GM19467 (cell line): ENCODE measurements around the gene RHBDD2.
A peak's percentile ranks its signal among the peaks of the same experiment; 100 is the strongest.
"Not testable (repeated sequence)": the region's sequence is repeated elsewhere in the genome, so short reads cannot be mapped to it uniquely, and the experiment has no call there.

ENCODE experiments used
- ATAC-seq: cut with Tn5 transposase; IDR thresholded peaks from one replicate; pipeline ENCODE4 v1.9.1; 2021; ENCODE audit warnings: mild to moderate bottlenecking, moderate library complexity; ENCODE audit not compliant: unreplicated experiment

Gene RHBDD2

GRCh38 chr7:75878769-75879611, at the start of gene RHBDD2:
RHBDD2 (plus strand) TSS chr7:75879034; CDS start chr7:75879083, 49 bp downstream.
- ATAC-seq, result peak; percentile 83

DNA sequence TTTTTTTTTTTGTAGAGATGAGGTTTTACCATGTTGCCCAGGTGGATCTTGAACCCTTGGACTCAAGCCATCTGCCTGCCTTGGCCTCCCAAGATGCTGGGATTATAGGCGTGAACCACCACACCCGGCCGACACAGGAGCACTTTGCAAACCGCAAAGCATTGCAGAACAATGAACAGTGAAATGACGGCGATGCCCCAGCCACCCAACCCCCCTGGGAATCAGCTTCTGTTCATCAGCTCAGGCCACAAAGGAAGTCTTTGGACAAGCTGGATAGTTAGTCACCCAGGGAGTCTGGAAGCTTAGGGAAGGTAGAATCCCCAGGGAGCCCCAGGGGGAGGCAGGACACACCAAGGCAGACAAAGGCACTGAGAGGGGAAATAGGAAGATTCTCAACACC, 49.2 kb upstream of the RHBDD2 start:
- not testable (repeated sequence) for ATAC-seq

DNA sequence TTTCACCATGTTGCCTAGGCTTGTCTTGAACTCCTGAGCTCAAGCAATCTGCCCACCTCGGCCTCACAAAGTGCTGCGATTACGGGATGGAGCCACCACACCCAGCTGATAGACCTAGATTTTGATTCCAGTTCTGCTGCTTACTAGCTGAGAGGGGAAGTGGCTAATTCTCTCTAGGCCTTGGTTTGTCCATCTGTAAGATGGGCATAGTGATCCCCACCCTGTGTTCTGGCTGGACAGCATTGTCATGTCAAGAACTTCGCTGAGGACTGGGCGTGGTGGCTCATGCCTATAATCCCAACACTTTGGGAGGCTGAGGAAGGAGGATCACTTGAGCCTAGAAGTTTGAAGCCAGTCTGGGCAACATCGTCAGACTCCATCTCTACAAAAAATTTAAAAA, 47.9 kb upstream of the RHBDD2 start:
- ATAC-seq, result no peak

DNA sequence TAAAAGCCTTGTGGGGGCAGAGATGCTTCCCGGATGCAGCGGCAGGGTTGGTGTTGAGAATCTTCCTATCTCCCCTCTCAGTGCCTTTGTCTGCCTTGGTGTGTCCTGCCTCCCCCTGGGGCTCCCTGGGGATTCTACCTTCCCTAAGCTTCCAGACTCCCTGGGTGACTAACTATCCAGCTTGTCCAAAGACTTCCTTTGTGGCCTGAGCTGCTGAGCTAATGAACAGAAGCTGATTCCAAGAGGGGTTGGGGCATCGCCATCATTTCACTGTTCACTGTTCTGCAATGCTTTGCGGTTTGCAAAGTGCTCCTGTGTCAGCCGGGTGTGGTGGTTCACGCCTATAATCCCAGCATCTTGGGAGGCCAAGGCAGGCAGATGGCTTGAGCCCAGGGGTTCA, 45.2 kb upstream of the RHBDD2 start:
- ATAC-seq, result not testable (repeated sequence)

DNA sequence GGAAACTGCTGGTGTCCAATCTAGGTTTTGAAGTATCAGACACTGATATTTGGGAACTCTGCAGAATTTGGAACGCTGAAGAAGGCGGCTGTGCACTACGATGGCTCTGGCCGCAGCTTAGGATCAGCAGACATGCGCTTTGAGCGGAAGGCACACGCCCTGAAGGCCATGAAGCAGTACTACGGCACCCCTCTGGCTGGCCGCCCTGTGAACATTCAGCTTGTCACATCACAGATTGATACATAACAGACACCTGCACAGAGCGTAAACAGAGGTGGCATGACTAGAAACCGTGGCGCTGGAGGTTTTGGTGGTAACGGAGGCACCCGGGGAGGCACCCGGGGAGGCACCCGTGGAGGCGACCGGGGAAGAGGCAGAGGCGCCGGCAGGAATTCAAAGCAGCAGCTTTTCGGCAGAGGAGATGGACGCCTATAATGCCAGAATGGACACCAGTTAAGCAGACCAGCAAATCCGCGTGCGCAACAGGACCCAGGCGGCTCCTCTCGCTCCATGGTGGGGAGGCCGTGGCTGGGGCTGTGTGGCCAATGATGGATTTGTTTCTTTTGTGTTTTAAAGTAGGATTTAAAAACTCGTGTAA, 43.0 kb upstream of the RHBDD2 start:
- no peak for ATAC-seq

DNA sequence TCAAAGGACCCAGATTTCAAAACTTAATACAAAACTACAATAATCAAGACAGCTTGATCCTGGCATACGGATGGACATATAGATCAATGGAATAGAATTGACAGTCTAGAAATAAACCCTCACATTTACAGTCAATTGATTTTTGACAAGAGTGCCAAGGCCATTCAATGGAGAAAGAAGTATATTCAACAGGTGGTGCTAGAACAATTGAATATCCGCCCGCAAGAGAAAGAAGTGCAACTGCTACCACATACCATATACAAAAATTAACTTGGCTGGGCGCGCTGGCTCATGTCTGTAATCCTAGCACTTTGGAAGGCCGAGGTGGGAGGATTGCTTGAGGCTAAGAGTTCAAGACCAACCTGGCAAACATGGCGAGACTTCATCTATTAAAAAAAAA, 42.0 kb upstream of the RHBDD2 start:
- ATAC-seq, result no peak

- ATAC-seq, result not testable (repeated sequence)
Observed at GRCh38 chr7:75838281-75838930, 40.4 kb upstream of the RHBDD2 start.

- ATAC-seq, result no peak
Observed at GRCh38 chr7:75840029-75840428, 38.8 kb upstream of the RHBDD2 start.

GRCh38 chr7:75842836-75843446, 35.9 kb upstream of the RHBDD2 start:
- peak; percentile 59 for ATAC-seq

DNA sequence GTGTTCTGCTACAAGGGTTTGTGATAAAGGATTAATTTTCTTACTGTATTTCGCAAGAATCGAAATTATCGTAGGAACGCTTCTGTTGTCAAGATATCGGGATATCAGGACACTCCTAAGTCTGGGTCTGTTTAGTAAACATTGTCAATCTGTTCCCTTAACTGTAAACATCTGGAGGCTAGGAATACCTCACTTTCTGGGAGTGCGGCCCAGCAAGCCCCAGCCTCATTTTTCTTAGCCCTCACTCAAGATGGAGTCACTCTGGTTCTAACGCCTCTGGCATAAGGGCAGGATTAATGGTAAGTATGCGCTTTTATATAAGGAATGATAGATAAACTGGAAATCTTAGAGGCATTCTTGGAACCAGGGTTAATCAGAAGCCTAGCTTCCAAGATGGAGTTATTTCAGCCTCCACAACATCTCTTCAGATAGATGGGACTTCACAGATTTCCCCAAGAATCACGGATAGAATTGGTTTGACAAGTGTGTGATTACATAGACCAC, 35.2 kb upstream of the RHBDD2 start:
- no peak for ATAC-seq

DNA sequence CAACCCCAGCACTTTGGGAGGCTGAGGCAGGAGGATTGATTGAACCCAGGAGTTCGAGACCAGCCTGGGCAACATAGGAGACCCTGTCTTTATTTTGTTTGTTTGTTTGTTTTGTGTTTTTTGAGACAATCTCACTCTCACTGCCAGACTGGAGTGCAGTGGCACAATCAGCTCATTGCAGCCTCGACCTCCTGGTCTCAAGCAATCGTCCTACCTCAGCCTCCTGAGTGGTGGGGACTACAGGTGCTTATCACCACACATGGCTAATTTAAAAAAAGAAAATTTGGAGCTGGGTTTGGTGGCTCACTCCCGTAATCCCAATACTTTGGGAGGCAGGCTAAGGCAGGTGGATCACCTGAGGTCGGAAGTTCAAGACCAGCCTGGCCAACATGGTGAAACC, 34.7 kb upstream of the RHBDD2 start:
- ATAC-seq, result no peak

DNA sequence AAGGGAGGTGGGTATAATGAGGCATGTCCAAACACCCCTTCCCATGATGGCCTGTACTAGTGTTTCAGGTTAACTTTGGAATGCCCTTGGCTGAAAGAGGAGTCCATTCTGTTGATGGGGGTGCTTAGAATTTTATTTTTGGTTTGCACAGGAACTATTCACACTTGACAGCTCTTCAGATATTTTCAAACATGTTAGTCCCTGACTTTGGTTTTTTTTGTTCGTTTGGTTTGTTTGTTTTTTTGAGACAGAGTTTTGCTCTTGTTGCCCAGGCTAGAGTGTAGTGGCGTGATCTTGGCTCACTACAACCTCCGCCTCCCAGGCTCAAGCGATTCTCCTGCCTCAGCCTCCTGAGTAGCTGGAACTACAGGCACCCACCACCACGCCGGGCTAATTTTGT, 33.7 kb upstream of the RHBDD2 start:
- not testable (repeated sequence) for ATAC-seq

GRCh38 chr7:75847707-75848106, 31.1 kb upstream of the RHBDD2 start:
- ATAC-seq, result no peak

- ATAC-seq, result no peak
Observed at GRCh38 chr7:75849573-75849972, 29.3 kb upstream of the RHBDD2 start.

- ATAC-seq, result no peak
Observed at GRCh38 chr7:75850235-75850634, 28.6 kb upstream of the RHBDD2 start.

DNA sequence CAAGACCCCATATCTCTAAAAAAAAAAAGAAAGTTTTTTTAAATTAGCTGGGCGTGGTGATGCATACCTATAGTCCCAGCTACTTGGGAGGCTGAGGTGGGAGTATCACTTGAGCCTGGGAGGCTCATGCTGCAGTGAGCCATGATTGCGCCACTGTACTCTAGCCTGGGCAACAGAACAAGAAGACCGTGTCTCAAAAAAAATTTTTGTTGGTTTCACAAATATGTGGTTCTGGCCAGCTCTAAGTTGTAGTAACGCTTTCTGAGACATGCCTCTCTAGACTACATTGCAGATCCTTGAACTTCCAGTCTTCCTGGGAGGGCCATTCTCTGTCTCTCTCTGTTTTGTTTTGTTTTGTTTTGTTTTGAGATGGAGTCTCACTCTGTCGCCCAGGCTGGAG, 24.6 kb upstream of the RHBDD2 start:
- ATAC-seq, result no peak

DNA sequence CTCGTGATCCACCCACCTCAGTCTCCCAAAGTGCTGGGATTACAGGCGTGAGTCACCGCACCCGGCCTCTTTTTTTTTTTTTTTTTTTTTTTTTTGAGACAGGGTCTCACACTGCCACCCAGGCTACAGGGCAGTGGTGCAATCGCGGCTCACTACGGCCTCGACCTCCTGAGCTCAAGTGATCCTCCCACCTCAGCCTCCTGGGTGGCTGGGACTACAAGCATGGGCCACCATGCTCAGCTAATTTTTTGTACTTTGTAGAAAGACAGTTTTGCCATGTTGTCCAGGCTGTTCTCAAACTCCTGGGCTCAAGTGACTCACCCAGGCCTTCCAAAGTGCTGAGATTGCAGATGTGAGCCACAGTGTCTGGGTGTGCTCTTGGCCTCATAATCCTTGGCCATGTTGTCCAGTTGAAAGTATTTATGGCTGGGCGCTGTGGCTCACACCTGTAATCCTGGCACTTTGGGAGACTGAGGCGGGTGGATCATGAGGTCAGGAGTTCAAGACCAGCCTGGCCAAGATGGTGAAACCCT, 24.0 kb upstream of the RHBDD2 start:
- ATAC-seq, result not testable (repeated sequence)

DNA sequence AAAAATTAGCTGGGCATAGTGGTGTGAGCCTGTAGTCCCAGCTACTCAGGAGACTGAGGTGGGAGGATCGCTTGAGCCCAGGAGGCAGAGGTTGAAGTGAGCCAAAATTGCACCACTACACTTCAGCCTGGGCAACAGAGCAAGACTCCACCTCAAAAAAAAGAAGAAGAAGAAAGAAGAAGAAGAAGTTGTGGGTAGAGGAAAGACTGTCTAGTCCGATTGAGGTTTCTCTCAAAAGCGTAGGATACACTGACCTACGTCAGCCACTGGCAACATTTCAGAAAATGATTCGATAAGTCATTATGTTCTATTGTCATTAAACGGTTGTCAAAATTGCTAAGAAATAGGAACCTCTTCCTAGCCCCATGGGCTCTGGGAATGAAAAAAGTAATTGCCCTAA, 22.3 kb upstream of the RHBDD2 start:
- no peak for ATAC-seq

GRCh38 chr7:75858410-75858809, 20.4 kb upstream of the RHBDD2 start:
- no peak for ATAC-seq

GRCh38 chr7:75861636-75862035, 17.2 kb upstream of the RHBDD2 start:
- no peak for ATAC-seq

DNA sequence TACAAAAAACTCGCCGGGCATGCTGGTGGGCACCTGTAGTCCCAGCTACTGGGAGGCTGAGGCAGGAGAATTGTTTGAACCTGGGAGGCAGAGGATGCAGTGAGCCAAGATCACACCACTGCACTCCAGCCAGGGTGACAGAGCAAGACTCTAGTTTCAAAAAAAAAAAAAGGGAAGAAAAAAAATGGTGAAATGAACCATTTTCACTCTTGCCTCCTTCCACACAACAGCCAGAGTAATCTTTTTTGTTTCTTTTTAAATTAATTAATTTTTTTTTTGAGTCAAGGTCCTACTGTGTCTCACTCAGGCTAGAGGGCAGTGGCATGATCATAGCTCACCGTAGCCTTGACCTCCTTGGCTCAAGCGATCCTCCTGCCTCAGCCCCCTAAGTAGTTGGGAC, 14.6 kb upstream of the RHBDD2 start:
- not testable (repeated sequence) for ATAC-seq
